ENCODE measurements around the gene BCL2.
A peak's percentile ranks its signal among the peaks of the same experiment; 100 is the strongest.
"Not testable (repeated sequence)": the region's sequence is repeated elsewhere in the genome, so short reads cannot be mapped to it uniquely, and the experiment has no call there.

The BCL2 gene

DNA sequence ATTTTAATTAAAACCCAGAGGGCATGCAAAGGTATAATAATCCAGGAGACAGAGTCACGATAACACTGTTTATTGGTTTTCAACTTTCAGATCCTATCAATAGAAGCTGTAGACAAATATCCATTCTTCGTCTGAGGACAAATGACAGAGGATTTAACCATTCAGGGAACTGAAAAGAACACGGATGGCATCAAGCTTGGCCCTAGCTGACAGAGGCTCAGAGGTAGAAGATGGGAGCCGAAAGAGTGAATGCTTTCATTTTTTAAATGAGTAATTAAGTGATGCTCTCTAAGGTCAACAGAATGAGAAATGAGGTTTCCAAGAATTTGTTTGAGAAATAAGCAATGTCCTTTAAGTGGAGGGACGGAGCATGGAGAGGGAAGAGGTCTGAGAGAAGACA lies 62.1 kb downstream of the BCL2 start:
- no peak for DNase-seq

DNA sequence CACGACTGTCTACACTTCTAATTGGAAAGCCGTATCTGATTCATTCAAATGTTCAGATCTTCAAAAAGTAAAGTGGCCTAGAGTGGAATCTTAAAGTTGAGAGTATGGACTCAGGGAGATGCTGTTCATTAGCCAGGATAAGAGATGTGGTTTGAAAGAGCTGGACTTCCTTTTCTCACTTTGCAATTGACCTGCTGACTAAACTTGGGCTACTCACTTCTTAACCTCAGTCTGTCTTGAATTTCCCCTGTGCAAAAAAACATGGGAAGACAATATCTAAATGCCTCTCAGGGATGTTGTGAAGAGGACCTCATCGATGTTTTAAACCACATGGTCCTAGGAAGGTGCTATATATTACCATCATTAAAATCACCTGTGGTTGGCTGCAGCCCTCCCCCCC lies 64.1 kb downstream of the BCL2 start:
- DNase-seq: no peak

DNA sequence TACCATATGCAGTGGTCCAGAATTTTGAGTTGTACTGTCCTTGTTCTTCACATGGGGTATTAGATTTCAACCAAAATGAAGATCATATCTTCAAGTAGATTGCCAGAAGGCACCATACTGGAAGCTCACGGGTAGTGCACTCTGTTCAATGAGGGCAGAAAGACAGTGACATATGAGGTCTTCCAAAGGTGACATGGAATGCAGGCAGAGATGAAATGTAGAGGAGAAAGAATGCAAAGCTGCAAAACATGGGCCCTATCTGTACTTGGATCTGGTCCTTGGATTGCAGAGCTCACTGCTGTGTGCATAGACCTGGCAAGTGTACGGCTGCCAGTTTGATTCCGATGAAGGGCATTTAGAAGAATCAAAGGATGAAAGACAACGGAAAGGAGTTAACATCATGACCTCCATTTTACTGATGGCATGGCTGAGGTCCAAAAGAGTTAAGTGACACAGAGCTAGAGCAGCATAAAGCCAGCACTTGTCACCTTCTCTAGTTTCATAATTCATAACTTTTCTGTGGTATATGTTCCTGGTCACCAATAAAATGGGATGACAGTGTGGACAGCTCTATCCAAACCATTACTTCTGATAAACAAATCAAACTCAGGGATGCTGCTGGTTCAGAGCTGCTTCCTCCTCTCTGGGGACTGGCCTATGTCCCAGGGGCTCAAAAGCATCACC lies 64.7 kb downstream of the BCL2 start:
- no peak for DNase-seq

DNA sequence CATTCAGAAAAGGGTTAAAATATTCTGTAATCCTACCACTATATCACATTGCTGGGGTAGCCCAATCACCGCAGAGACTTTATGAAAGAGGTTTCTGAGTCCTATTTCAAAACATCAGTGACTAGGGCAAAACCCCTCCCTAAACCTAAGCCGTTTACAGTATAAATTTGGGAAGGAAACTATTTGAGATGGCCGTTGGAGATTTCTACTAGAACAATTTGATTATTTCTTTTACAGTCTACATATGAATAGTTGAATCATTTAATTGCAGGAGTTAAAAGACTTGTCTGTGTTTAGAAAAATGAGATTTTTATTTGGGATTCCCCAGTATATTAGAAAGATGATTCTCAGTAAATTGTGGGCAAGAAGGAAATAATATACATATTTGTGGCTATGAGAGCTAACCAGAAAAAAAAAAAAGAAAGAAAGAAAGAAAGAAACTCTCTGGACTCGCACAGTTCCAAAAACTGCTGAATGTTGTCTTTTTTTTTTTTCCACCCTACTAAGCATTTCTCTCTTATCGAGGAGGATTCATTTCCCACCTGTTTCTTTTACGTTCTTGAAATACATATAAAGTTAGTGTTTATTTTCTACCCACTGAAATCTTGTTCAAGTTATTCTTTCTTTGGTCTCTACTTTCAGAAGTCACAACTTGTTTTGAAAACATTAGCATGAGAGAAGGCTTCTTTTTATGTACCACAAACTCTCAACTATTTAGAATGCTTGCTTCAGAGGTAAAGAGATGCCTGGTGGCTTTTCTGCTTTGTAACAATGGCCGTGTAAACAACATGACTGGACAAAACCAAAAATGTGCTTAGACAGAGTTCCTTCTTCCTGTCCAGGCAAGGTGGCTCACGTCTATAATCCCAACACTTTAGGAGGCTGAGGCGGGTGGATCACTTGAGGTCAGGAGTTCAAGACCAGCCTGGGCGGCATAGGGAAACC lies 65.9 kb downstream of the BCL2 start:
- DNase-seq: no peak

DNA sequence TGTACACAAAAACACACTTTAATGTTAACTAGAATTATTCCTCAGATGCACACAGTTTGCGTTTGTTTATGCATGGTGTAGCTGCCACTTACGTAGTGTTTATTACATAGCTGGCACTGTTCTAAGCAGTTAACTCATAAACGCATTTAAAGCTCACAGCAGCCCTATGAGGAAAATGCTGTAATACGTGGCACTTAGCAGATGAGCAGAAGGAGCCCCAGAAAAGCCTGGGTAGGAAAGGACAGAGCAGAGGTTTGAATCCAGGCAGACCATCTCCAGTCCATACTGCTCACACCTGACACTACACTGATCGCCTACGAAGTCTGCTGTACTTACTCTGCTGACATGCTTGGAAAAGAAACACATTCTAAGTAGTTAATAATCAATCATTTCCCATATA lies 66.6 kb downstream of the BCL2 start:
- no peak for DNase-seq

DNA sequence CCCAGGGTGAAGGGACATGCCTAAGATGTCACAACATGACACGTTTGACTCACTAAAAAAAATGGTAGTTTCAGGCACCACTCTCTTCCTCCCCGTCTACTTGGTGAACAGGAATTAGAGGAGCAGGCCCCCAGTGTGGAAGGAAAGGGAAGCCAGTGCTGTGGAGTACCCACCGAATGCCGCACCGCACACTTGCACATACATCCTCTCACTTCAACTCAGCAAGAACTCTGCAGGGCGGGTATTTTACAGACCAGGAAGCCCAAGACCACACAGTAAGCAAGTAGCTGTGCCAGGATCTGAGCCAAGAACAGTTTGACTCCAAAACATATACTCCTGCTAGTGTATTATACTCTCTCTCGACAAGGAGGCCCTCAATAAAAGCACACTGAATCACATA lies 69.8 kb downstream of the BCL2 start:
- DNase-seq: peak; percentile 27

DNA sequence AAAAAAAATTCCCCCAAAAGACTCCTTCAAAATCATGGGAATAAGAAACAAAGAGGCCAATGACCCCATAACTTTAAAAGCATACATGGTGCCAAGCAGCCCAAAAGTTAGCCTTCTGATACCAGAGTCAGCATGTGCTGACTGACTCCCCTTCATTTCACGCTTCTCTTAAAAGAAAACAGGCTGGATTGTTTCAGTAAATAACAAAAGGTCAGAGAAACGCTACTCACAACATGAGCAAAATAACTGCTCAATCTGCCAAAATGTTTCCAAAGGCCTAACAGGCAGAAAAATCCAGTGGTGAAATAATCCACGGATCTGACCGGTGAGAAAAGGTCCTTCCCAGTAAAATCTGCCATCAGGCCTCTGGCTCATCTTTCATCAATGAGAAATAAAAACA lies 71.6 kb downstream of the BCL2 start:
- DNase-seq: no peak

DNA sequence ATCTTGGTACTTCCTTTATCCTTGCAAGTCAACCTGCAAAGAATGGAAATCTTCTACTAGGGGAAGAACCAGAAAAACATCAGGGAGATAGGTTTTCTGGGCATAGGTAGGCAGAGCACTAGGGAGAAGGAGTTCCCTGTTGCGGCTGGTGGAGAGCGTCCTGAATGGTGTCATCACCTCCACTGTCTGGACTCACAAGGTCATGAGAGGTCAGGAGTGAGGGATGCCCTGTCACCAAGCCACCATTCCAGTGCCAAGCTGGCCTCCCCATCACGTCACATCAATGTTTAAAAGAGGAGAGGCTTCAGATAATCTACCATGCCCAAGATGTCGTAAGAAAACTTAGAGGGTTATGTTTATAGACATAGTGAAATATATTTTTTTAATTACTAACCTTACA lies 72.1 kb downstream of the BCL2 start:
- no peak for DNase-seq

DNA sequence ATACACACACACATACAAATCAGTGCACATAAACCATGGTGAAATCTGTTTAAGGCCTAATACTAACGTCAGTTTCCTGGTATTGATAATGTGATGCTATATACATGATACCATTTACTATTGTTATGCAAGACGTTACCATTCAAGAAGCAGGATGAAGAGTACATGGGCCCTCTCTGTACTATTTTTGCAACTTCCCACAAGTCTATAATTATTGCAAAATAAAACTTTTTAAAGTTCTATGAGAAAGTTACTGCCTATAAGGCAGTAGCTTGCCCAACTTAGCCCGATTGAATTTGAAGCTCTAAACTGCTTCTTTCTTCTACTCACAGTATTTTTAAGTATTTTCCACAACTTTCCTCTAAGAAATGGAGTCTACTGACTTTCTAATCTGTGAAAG lies 74.0 kb downstream of the BCL2 start:
- no peak for DNase-seq

DNA sequence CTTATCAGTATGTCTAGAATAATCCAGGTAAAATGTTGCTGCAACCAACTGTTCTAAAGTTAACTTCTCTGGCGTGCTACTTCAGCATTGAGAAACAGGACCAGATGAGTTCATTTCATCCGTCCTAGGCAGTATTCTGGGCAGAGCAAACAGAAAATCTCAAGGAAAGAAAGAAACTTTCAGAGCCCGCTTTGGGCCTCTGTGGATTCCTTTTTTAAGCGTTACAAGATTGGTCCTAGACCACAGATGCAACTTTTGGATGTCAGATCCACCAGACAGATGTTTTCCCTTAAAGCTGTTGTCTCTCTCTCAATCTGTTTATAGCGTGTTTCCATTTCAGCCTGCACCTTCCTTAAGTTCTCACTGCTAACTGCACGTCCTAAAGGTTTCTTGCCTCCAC lies 75.0 kb downstream of the BCL2 start:
- no peak for DNase-seq

DNA sequence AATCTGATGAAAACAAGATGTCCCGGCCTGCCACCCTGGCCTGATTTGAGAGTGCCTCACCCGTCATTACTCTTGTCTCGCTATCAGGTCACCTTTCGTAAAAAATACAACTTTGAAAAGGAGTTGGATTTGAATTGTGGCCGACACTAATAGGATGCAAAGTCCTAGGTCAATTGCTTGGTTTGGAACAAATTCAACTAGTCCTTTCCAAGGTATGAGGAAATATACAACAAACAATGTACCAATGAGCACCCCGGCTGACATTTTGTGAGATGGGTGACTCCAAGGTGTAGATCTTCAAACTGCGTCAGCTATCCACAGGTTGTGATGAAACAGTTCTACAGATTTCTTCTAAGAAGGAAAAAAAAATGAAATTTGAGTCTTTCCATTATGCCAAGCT lies 77.8 kb downstream of the BCL2 start:
- no peak for DNase-seq

DNA sequence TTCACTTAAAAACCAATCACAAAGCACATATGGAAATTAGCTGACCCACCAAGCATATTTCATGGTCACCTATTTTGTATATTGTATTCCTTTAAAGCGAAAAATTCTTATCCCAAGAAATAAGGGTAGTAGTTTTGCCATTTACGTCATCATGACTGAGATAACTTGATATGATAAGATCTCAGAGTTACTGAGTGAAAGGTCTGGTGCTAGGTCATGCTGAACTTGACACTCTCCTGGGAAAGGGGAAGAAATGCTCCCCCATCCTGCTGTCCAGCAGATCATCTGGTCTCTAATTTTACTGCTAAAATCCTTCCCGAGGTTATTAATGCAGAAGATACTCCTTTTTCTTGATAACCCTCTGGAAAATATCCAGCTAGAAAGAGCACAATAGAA lies 78.3 kb downstream of the BCL2 start:
- no peak for DNase-seq

DNA sequence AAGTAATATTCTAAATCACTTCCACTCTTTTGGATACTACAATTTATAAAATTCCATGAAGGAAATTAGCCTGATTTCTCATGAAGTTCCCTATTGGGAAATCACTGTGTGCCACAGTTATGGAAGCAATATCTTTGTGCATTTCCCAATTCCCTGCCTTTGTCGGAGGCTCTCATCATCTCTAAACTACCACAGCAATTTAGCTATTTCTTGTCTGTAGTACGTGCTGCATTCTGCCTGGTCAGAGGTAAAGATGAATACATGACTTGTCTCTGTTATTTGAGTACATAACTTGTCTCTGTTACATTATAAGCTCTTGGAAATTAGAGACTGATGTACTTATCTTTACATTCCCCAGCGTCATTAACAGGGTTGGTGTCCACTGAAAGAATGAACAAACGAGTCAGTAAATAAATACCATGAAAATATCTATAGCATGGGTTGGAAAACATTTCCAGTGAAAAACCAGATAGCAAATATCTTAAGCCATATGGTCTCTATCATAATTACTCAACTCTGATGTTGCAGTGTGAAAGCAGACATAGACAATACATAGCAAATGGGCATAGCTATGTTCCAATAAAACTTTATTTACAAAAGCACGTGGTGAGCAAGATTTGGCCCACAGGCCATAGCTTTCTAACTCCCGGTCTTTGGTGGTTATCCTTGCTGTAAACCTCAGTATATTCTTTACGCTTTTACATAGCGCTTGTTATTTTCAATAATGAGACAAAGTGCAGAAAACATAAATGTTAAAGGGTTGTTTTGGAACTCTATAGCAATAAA lies 78.8 kb downstream of the BCL2 start:
- DNase-seq: no peak

DNA sequence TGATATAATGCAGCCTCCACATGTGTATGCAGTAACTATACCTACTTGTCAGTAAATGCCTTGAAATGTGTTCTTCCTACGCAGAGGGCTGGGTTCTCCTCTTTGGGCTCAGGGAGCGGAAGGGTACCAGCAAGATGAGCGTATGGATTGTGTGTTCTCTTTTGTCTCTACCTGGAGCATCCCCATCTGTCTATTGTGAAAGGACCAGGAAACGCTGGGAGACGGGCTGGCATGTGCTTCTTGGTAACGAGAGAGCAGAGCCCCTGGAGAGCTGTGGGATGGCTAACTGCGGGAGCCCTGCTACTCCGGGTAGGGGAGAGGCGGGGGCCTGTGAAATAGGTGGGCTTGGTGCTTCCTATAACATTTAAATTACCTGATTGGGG lies 80.9 kb downstream of the BCL2 start:
- DNase-seq: no peak

DNA sequence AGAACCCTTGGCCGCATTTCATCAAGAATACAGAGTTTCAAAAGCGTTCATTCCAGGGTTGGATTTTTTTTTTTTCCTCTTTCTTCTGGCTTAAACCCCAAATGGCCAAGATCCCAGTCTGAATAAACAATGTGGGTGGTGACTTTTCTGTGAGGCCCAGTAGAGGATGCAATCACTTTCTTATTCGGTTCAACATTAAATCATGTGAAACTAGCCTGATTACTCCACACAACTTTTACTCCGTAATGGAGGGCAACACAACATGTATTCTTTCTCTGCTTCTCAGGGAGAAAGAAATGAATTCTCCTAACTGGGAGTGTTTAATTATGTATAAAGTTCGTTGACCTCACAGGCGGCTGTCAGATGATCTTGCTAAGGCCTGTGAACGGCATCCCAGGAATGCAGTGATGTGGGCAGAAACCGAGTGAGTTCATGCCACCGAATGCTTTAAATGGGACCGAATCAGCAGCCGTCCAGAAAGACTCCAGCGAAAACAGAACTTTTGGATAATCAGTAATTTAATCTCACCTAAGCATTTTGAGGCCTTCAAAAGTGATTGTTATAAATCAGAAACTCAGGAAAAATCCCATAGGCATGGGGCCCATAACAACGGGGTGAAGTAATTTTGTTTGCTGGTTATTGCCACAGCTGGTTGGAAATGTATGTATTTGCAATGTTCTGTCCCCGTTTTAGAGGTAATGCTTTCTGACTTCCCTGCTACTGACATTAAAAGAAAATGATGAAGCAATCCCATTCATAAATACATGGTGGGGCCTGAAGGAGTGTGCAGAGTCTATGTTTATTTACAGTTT lies 81.5 kb downstream of the BCL2 start:
- no peak for DNase-seq

DNA sequence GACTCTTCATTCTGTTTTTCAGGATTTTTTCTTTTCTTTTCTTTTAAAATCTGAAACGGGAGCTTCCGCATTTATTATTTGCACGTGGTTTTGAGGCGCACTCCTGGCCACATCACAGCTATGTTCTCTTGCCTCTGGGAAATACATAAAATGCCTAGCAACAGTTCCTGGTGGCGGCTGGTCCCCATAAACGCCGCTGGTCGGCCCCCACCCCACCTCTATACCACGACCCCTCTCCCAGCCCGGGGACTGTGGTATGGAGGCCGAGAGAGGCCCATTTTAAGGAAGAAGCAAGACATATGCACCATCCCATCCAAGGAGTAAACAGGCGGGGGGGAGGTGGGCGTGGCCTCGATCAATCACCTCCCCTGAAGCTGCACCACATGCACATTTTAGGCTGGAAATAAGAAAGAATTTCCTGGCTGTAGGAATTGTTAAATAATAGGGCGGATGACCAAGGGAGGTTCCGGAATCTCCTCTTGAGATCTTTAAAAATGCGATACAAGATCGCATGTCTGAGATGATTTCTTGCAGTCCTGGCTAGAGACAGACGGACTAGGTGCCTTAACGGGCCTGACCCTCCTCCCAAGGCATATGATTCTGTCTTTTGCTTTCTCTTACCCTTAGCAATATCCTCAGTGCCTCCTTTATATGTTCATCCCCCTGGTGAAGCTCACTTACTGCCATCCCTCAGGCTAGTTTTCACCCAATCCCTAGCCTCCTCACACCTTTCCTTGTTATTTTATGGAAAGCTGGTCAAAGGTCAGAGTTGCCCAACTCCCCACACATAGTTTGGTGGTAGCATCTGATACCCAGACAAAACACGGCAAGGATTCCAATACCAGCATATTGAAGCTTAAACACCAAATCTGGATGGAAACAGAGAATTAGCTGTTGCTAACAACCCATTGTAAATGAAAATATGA lies 82.4 kb downstream of the BCL2 start:
- DNase-seq: no peak

DNA sequence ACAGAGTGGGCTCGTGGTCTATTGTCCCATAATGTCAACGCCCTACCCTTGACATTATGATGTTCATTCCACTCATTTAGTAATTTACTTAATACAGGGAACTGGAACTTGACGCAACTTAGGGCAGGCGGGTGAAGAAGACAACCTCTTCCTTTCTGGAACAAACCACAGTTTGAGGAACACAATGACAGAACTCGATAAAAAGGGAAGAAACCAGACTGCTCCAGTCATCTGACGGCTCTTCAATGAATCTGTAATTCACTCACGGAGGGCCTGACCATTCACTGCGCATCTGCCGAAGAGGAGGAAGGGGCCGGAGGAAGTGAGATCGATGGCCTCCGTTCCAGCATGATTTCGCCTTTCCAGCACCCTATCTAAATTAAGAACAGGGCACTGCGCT lies 83.2 kb downstream of the BCL2 start:
- peak; percentile 60 for DNase-seq

DNA sequence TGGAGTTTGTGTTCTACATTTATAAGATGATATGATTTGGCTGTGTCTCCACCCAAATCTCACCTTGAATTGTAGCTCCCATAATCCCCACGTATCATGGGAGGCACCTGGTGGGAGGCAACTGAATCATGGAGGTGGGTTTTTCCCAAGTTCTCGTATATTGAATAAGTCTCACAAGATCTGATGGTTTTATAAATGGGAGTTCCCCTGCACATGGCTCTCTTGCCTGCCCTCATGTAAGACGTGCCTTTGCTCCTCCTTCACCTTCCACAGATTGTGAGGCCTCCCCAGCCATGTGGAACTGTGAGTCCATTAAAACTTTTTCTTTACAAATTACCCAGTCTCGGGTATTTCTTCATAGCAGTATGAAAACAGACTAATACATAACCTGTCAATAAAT lies 83.6 kb downstream of the BCL2 start:
- not testable (repeated sequence) for DNase-seq

DNA sequence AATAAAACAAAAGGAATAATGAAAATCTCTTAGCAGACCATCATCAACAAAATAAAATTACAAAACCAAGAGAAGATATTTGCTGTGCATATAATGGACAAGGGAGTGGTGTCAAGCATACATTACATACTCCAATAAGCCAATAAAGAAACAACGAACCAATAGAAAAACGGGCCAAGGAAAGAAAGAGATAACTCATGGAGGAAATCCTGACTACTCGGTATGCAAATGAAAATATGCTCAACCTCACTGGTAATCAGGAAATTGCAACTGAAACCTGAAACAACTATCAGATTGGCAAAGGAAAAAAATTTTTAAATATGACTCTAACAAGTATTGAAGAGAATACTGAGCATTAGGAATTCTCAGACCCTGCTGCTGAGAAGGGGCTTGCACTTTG lies 84.7 kb downstream of the BCL2 start:
- DNase-seq: no peak

DNA sequence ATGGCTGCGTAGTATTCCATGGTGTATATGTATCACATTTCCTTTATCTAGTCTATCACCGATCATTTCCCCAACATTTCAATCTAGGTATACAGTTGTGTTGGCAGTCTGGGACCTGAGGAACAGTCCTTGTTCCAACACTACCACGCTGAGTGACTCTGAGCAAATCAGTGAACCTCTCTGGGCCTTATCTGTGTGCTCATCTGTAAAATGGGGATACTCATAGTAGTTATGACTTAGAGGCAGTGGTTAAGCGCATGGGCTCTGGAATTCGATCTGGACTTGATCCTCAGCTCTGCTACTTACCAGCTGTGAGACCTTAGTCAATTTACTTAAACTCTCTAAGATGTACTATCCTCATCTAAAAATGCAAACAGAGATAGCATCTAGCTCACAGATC lies 85.1 kb downstream of the BCL2 start:
- DNase-seq: no peak

DNA sequence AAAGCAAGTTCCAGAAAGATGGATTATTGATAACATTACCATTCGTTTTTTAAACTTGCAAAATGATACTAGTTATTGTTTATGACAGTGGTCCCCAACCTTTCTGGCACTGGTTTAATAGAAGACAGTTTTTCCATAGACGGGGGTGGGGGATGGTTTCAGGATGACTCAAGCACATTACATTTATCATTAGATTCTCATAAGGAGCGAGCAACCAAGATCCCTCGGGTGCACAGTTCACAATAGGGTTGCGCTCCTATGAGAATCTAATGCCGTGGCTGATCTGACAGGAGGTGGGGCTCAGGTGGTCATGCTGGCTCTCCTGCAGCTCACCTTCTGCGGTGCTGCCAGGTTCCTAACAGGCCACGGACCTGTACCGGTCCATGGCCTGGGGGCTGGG lies 86.2 kb downstream of the BCL2 start:
- DNase-seq: no peak

DNA sequence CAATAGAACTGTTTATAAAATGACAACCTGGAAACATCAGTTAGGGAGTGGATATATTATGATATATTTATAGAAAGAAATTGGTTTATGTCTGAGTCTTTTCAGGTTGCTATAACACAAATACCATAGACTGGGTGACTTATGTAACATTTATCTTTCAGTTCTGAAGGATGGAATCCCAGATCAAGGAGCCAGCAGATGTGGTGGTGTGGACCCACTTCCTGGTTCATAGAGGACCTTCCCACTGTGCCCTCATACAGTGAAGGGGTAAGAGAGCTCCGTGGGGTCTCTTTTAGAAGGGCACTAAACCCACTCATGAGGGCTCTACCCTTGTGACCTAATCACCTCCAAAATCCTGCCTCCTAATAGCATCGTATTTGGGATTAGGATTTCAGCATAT lies 86.7 kb downstream of the BCL2 start:
- no peak for DNase-seq
